HCT116 (cell line): Measurements from ENCODE around the gene NMRAL1. TPM values are rescaled to one million over a fixed set of nuclear protein-coding genes. Genes with fewer than 3 reads are reported as not detected.

Source experiments
- ATAC-seq: fragments of 200-7000 bp; cut with Tn5 transposase; 2 replicates; pipeline ENCODE4 v1.9.1; 2020; ENCODE audit warnings: mild to moderate bottlenecking, moderate library complexity
- BruUV-seq: library from RNA; stranded (reverse); fragments of 400-500 nt; replicated peaks from 2 replicates; lab custom pipeline; 2021; lab: Mats Ljungman, UMichigan
- CTCF ChIA-PET: fragments of 300-600 bp; sonication (Branson Sonifier 250); formaldehyde crosslinking; loops from one replicate; lab custom pipeline; 2021; ENCODE audit warnings: antibody characterized with exemption; lab: Charles Lee
- POLR2A ChIA-PET: fragments of 300-600, 350-600 bp; sonication (Branson Sonifier 250); formaldehyde crosslinking; loops from one replicate; lab custom pipeline; 2021; ENCODE audit warnings: antibody characterized with exemption; lab: Charles Lee
- RAD21 ChIA-PET, 2 experiments: fragments of 300-600 bp; sonication (Branson Sonifier 250); formaldehyde crosslinking; loops; one replicate each; lab custom pipeline; 2023; ENCODE audit warnings: low total read pairs in 2 of 2; ENCODE audit not compliant: uncharacterized antibody in 2 of 2, unreplicated experiment in 2 of 2, low non-redundant PET in 1 of 2; lab: Charles Lee
- DNase-seq: peaks from one replicate; pipeline ENCODE4 v3.0.0-alpha.2; 2010; ENCODE audit warnings: low read depth, low spot score
- H2AFZ ChIP-seq: fragments of 200-600 bp; shearing (Covaris generic), sonication (generic); 2 replicates; pipeline ENCODE4 v1.6.1; 2017; ENCODE audit warnings: low read depth, mixed run types, mixed read lengths, antibody characterized with exemption, low read length; ENCODE audit not compliant: poor library complexity, severe bottlenecking
- H3K27ac ChIP-seq: 2 replicates; pipeline ENCODE4 v1.5.1; 2012; ENCODE audit warnings: low read depth, low read length
- H3K27me3 ChIP-seq: fragments of 200-600 bp; sonication (generic); 2 replicates; pipeline ENCODE4 v1.6.1; 2016; ENCODE audit warnings: mixed run types, low read length, mixed read lengths; ENCODE audit not compliant: insufficient read depth
- H3K36me3 ChIP-seq, 2 experiments: fragments of 200-500 bp in 1 of 2; fragments of 200-600 bp in 1 of 2; sonication (Bioruptor generic) in 1 of 2; sonication (generic) in 1 of 2; 2 replicates each; pipeline versions ENCODE4 v1.5.1 to v1.6.1; 2014 to 2016; ENCODE audit warnings: low read length in 2 of 2, inconsistent platforms in 1 of 2, mixed read lengths in 1 of 2, mixed run types in 1 of 2; ENCODE audit not compliant: insufficient read depth in 2 of 2, control insufficient read depth in 1 of 2
- H3K4me1 ChIP-seq, 2 experiments: fragments of 200-600 bp in 1 of 2; sonication (generic) in 1 of 2; 2 replicates each; pipeline versions ENCODE4 v1.5.1 to v1.6.1; 2012 to 2017; ENCODE audit warnings: low read length in 2 of 2, inconsistent platforms in 1 of 2, mild to moderate bottlenecking in 1 of 2, mixed read lengths in 1 of 2, mixed run types in 1 of 2, moderate library complexity in 1 of 2; ENCODE audit not compliant: insufficient read depth in 2 of 2, control insufficient read depth in 1 of 2
- H3K4me2 ChIP-seq: fragments of 200-600 bp; sonication (generic); 2 replicates; pipeline ENCODE4 v1.6.1; 2017; ENCODE audit warnings: mixed run types, low read length, mixed read lengths
- H3K4me3 ChIP-seq, 2 experiments: fragments of 200-600 bp in 1 of 2; sonication (generic) in 1 of 2; replicated peaks in 1 of 2; 2 replicates each; pipeline ENCODE4 v1.5.1; 2011 to 2016; ENCODE audit warnings: low read length in 2 of 2, control low read depth in 1 of 2, low read depth in 1 of 2, mild to moderate bottlenecking in 1 of 2, mixed read lengths in 1 of 2, mixed run types in 1 of 2
- H3K79me2 ChIP-seq: fragments of 200-600 bp; sonication (generic); 2 replicates; pipeline ENCODE4 v1.6.1; 2017; ENCODE audit warnings: mild to moderate bottlenecking, mixed run types, low read length, moderate library complexity, mixed read lengths; ENCODE audit not compliant: insufficient read depth
- H3K9ac ChIP-seq: fragments of 200-600 bp; sonication (generic); 2 replicates; pipeline ENCODE4 v1.6.1; 2016; ENCODE audit warnings: low read length, mixed read lengths
- H3K9me2 ChIP-seq: fragments of 200-600 bp; sonication (generic), shearing (Covaris generic); 2 replicates; pipeline ENCODE4 v1.6.1; 2017; ENCODE audit warnings: mixed run types, mild to moderate bottlenecking, moderate library complexity; ENCODE audit not compliant: insufficient read depth
- H3K9me3 ChIP-seq, 2 experiments: fragments of 200-500 bp in 1 of 2; fragments of 200-600 bp in 1 of 2; sonication (Bioruptor generic) in 1 of 2; sonication (generic) in 1 of 2; 2 replicates each; pipeline ENCODE4 v1.6.1; 2014 to 2017; ENCODE audit warnings: low read length in 2 of 2, mixed read lengths in 2 of 2, inconsistent platforms in 1 of 2, low read depth in 1 of 2, mild to moderate bottlenecking in 1 of 2, mixed run types in 1 of 2, moderate library complexity in 1 of 2; ENCODE audit not compliant: control insufficient read depth in 1 of 2, insufficient read depth in 1 of 2
- H4K20me1 ChIP-seq: fragments of 200-600 bp; sonication (generic), shearing (Covaris generic); 2 replicates; pipeline ENCODE4 v1.6.1; 2017; ENCODE audit warnings: mixed run types, mild to moderate bottlenecking, moderate library complexity; ENCODE audit not compliant: insufficient read depth
- ATF3 ChIP-seq: IDR thresholded peaks from 2 replicates; pipeline ENCODE4 v1.6.1; 2012
- CEBPB ChIP-seq: IDR thresholded peaks from 2 replicates; pipeline ENCODE4 v1.6.1; 2012; ENCODE audit warnings: low read depth
- ELF1 ChIP-seq: IDR thresholded peaks from 2 replicates; pipeline ENCODE4 v1.6.1; 2012; ENCODE audit warnings: low read depth, borderline replicate concordance
- FOSL1 ChIP-seq: IDR thresholded peaks from 2 replicates; pipeline ENCODE4 v1.6.1; 2012; ENCODE audit warnings: low read depth
- JUND ChIP-seq: IDR thresholded peaks from 2 replicates; pipeline ENCODE4 v1.6.1; 2012
- POLR2AphosphoS5 ChIP-seq: IDR thresholded peaks from 2 replicates; pipeline ENCODE4 v1.6.1; 2011; ENCODE audit warnings: mild to moderate bottlenecking, low read depth, low read length, moderate library complexity
- RAD21 ChIP-seq: IDR thresholded peaks from 2 replicates; pipeline ENCODE4 v1.6.1; 2012; ENCODE audit warnings: low read depth, mild to moderate bottlenecking
- REST ChIP-seq: IDR thresholded peaks from 2 replicates; pipeline ENCODE4 v1.6.1; 2012; ENCODE audit warnings: low read depth
- SIN3A ChIP-seq: IDR thresholded peaks from 2 replicates; pipeline ENCODE4 v1.6.1; 2012; ENCODE audit warnings: low read depth
- SP1 ChIP-seq: IDR thresholded peaks from 2 replicates; pipeline ENCODE4 v1.6.1; 2012; ENCODE audit warnings: low read depth
- TCF7L2 ChIP-seq: IDR thresholded peaks from 2 replicates; pipeline ENCODE4 v1.7.0; 2011; ENCODE audit warnings: borderline replicate concordance, inconsistent platforms; ENCODE audit not compliant: insufficient read depth, insufficient read length; ENCODE audit errors: extremely low read depth
- YY1 ChIP-seq: IDR thresholded peaks from 2 replicates; pipeline ENCODE4 v1.6.1; 2011; ENCODE audit warnings: low read length, low read depth, moderate library complexity, mild to moderate bottlenecking; ENCODE audit not compliant: insufficient replicate concordance; ENCODE audit errors: extremely low read depth
- ZFX ChIP-seq: fragments of 450-650 bp; IDR thresholded peaks from 2 replicates; pipeline ENCODE4 v1.6.1; 2017
- ZNF274 ChIP-seq: fragments of 200-500 bp; sonication (Bioruptor generic); IDR thresholded peaks from 2 replicates; pipeline ENCODE4 v1.6.1; 2014; ENCODE audit warnings: mild to moderate bottlenecking, low read depth, low read length, inconsistent platforms
- intact Hi-C: fragments of 100-400 bp; cut with micrococcal nuclease; formaldehyde crosslinking; loops from 2 replicates; pipeline ENCODE4 v1.10.0; 2022
- total RNA-seq: library from RNA; stranded (reverse); gene quantifications from one replicate; pipeline ENCODE4 v1.2.1, GENCODE V29; 2021; ENCODE audit not compliant: unreplicated experiment

NMRAL1 gene
- total RNA-seq, 1 experiment from 2014 or later = 76.7 TPM

GRCh38 chr16:4515611-4516233 is 41.3 kb upstream of the NMRAL1 start:
- CTCF ChIA-PET = interaction anchor here (1.3 kb wide), 1 partner anchor 33 kb away, joined by 6 read pairs; no protein-coding TSS in a partner anchor
- no peak overlapping the region for H3K27ac ChIP-seq
- RAD21 ChIA-PET = no interaction called here
- no TSS peak for BruUV-seq
- H3K9me3 ChIP-seq = no peaks in the 10 kb centered on the region
- intact Hi-C loops = loop anchor here (10.0 kb wide), 1 partner anchor 139 kb away; no protein-coding TSS in a partner anchor
- H3K79me2 ChIP-seq = no peaks in the 10 kb centered on the region
- H3K9me2 ChIP-seq = no peaks in the 10 kb centered on the region
- no peak for TF ChIP-seq POLR2AphosphoS5
- TF ChIP-seq RAD21 = no peak
- TF ChIP-seq TCF7L2 = no peak
- no peak for TF ChIP-seq FOSL1
- no peak for TF ChIP-seq ZNF274
- DNase-seq (no peak), ATAC-seq (no peak)
- H3K36me3 ChIP-seq = peaks cover 7 to 12% of the 10 kb centered on the region in 2 experiments; a peak in 3 of 4 replicates
- POLR2A ChIA-PET = no interaction called here
- H3K27me3 ChIP-seq = no peaks in the 10 kb centered on the region
- no peak overlapping the region for H3K4me3 ChIP-seq
- H4K20me1 ChIP-seq = no peaks in the 10 kb centered on the region
- no peaks in the 10 kb centered on the region for H3K4me1 ChIP-seq
- no peak overlapping the region for H3K9ac ChIP-seq
- H2AFZ ChIP-seq = no peak overlapping the region
- no peak overlapping the region for H3K4me2 ChIP-seq

GRCh38 chr16:4514606-4515005 is 40.2 kb upstream of the NMRAL1 start:
- TF ChIP-seq POLR2AphosphoS5 (no peak), RAD21 (no peak), REST (no peak), ELF1 (no peak), ATF3 (no peak), CEBPB (no peak), SIN3A (no peak), YY1 (no peak), ZFX (no peak), JUND (no peak), SP1 (no peak)
- H3K27me3 ChIP-seq = no peaks in the 10 kb centered on the region
- no peaks in the 10 kb centered on the region for H3K9me2 ChIP-seq
- no peaks in the 10 kb centered on the region for H3K9me3 ChIP-seq
- H4K20me1 ChIP-seq = no peaks in the 10 kb centered on the region
- POLR2A ChIA-PET = no interaction called here
- H3K9ac ChIP-seq = no peak overlapping the region
- no peaks in the 10 kb centered on the region for H3K79me2 ChIP-seq
- intact Hi-C loops = loop anchor here (10.0 kb wide), 1 partner anchor 140 kb away; no protein-coding TSS in a partner anchor
- no peak for ATAC-seq
- H2AFZ ChIP-seq = no peak overlapping the region
- BruUV-seq = no TSS peak
- CTCF ChIA-PET = interaction anchor here (1.3 kb wide), 1 partner anchor 34 kb away, joined by 6 read pairs; no protein-coding TSS in a partner anchor
- no peak overlapping the region for H3K4me3 ChIP-seq
- H3K36me3 ChIP-seq = peaks cover 10 to 19% of the 10 kb centered on the region in 2 experiments; a peak in 3 of 4 replicates
- no peak for DNase-seq
- H3K27ac ChIP-seq = no peak overlapping the region
- H3K4me2 ChIP-seq = no peak overlapping the region
- RAD21 ChIA-PET = no interaction called here
- no peaks in the 10 kb centered on the region for H3K4me1 ChIP-seq
